ENCODE data around the gene CEP72. TPM values are rescaled to one million over a fixed set of nuclear protein-coding genes. Genes with fewer than 3 reads are reported as not detected.
"Not testable (repeated sequence)": the region's sequence is repeated elsewhere in the genome, so short reads cannot be mapped to it uniquely, and the experiment has no call there.

The CEP72 gene
- total and polyA plus RNA-seq, 10 of the 15 experiments (the other 5 are each of a cell fraction or from before 2014, with no cell fraction given) = 0.35 to 13.5 (median 8.3) TPM

- ATAC-seq; H2AFZ ChIP-seq (ENCODE audit: control insufficient read depth, low read depth, low read length); in situ Hi-C loops (cut with MboI); H3K4me3 ChIP-seq; SMC1A ChIA-PET (ENCODE audit: uncharacterized antibody, unreplicated experiment); RAD21 ChIA-PET (ENCODE audit: unreplicated experiment); H3K79me2 ChIP-seq (ENCODE audit: control insufficient read depth, insufficient read depth, low read length); H3K36me3 ChIP-seq (ENCODE audit: control insufficient read depth in 2 of 2, insufficient read depth in 2 of 2, low read length in 1 of 2); H3K4me2 ChIP-seq (ENCODE audit: control insufficient read depth, insufficient read depth); H3K9me3 ChIP-seq (replicated peaks; ENCODE audit: control insufficient read depth, insufficient read depth, low read length); H3K27ac ChIP-seq (ENCODE audit: control insufficient read depth, insufficient read depth); CTCF ChIA-PET; BruUV-seq (replicated peaks); intact Hi-C loops (cut with micrococcal nuclease; ENCODE audit: unreplicated experiment); H3K9ac ChIP-seq (ENCODE audit: control insufficient read depth, insufficient read depth, low read length); H4K20me1 ChIP-seq (ENCODE audit: control insufficient read depth, insufficient read depth); FAIRE-seq; DNase-seq (ENCODE audit: low read depth, low spot score); H3K27me3 ChIP-seq (replicated peaks in 1 of 2; ENCODE audit: control insufficient read depth in 2 of 2, insufficient read depth in 2 of 2, low read length in 1 of 2); POLR2A ChIA-PET: not testable (repeated sequence)
- H3K4me1 ChIP-seq (ENCODE audit: control insufficient read depth, insufficient read depth, low read length) = peaks cover 17% of the 10 kb centered on the region
- 45% methylated on average over 6 of the region's 6 CpGs for WGBS (ENCODE audit: insufficient coverage, insufficient replicate concordance, low lambda C conversion rate, missing lambda C conversion rate)
These were observed 7.0 kb upstream of the CEP72 start for GRCh38 chr5:605090-605489.

- ATAC-seq (no peak), FAIRE-seq (no peak), DNase-seq (ENCODE audit: low read depth, low spot score) (no peak)
- ChIA-PET CTCF (no interaction called here), RAD21 (ENCODE audit: unreplicated experiment) (no interaction called here), POLR2A (interaction anchor here (0.6 kb wide), 2 partner anchors 131 to 381 kb away, joined by 3 to 7 read pairs; no protein-coding TSS in a partner anchor), SMC1A (ENCODE audit: uncharacterized antibody, unreplicated experiment) (interaction anchor here (2.3 kb wide), 1 partner anchor 61 kb away, joined by 5 read pairs; no protein-coding TSS in a partner anchor)
- 88% methylated on average over 8 of the region's 8 CpGs for WGBS (ENCODE audit: insufficient coverage, insufficient replicate concordance, low lambda C conversion rate, missing lambda C conversion rate)
- Histone ChIP-seq H3K79me2 (ENCODE audit: control insufficient read depth, insufficient read depth, low read length) (no peaks in the 10 kb centered on the region), H3K36me3 (ENCODE audit: control insufficient read depth in 2 of 2, insufficient read depth in 2 of 2, low read length in 1 of 2) (no peaks in the 10 kb centered on the region), H3K9ac (ENCODE audit: control insufficient read depth, insufficient read depth, low read length) (no peak overlapping the region), H4K20me1 (ENCODE audit: control insufficient read depth, insufficient read depth) (no peaks in the 10 kb centered on the region), H3K4me1 (ENCODE audit: control insufficient read depth, insufficient read depth, low read length) (peaks cover 17% of the 10 kb centered on the region), H3K27me3 (replicated peaks in 1 of 2; ENCODE audit: control insufficient read depth in 2 of 2, insufficient read depth in 2 of 2, low read length in 1 of 2) (no peaks in the 10 kb centered on the region; a peak in 2 of 4 replicates), H3K9me3 (replicated peaks; ENCODE audit: control insufficient read depth, insufficient read depth, low read length) (no peaks in the 10 kb centered on the region; the same call in 2 of the 3 replicates), H2AFZ (ENCODE audit: control insufficient read depth, low read depth, low read length) (no peak overlapping the region), H3K4me3 (no peak overlapping the region), H3K4me2 (ENCODE audit: control insufficient read depth, insufficient read depth) (no peak overlapping the region), H3K27ac (ENCODE audit: control insufficient read depth, insufficient read depth) (no peak overlapping the region)
- intact Hi-C loops (cut with micrococcal nuclease; ENCODE audit: unreplicated experiment) (no loop called here), in situ Hi-C loops (cut with MboI) (no loop called here)
- BruUV-seq (replicated peaks) = no TSS peak
- TF ChIP-seq POLR2AphosphoS5 (IDR thresholded peaks at IDR 0.05; ENCODE audit: low read length) (no peak), KDM1A (IDR thresholded peaks at IDR 0.05; ENCODE audit: borderline replicate concordance) (no peak), SMARCA5 (IDR thresholded peaks at IDR 0.05) (no peak)
- TF ChIP-seq, protein P1, sequence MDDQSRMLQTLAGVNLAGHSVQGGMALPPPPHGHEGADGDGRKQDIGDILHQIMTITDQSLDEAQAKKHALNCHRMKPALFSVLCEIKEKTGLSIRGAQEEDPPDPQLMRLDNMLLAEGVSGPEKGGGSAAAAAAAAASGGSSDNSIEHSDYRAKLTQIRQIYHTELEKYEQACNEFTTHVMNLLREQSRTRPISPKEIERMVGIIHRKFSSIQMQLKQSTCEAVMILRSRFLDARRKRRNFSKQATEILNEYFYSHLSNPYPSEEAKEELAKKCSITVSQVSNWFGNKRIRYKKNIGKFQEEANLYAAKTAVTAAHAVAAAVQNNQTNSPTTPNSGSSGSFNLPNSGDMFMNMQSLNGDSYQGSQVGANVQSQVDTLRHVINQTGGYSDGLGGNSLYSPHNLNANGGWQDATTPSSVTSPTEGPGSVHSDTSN (IDR thresholded peaks at IDR 0.05; ENCODE audit: insufficient replicate concordance, low read depth, low read length) = no peak
These were observed 6.1 kb upstream of the CEP72 start for GRCh38 chr5:606061-606460.

Data from GM12878 (cell line).